ENCODE results near the gene SMYD1.

DNA sequence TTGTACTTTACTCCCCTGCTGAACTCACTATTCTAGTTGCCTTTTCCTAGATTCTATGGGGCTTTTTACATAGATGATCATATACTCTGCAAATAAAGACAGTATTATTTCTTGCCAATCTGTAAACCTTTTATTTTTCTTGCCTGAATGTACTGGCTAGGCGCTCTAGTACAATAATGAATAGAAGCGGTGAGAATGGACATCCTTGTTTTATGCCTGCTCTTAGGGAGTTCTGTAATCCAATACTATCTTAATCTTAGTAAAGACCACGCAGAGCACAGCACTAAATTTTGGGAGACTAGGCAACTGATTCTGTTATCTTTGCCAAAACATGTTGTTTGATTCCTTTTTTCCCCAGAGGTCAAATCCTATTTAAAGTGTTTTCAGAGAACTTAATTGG lies 19.1 kb upstream of the SMYD1 start:
- TF ChIP-seq, protein P1, sequence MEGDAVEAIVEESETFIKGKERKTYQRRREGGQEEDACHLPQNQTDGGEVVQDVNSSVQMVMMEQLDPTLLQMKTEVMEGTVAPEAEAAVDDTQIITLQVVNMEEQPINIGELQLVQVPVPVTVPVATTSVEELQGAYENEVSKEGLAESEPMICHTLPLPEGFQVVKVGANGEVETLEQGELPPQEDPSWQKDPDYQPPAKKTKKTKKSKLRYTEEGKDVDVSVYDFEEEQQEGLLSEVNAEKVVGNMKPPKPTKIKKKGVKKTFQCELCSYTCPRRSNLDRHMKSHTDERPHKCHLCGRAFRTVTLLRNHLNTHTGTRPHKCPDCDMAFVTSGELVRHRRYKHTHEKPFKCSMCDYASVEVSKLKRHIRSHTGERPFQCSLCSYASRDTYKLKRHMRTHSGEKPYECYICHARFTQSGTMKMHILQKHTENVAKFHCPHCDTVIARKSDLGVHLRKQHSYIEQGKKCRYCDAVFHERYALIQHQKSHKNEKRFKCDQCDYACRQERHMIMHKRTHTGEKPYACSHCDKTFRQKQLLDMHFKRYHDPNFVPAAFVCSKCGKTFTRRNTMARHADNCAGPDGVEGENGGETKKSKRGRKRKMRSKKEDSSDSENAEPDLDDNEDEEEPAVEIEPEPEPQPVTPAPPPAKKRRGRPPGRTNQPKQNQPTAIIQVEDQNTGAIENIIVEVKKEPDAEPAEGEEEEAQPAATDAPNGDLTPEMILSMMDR (IDR thresholded peaks at IDR 0.05): no peak
- TF ChIP-seq, protein P2, sequence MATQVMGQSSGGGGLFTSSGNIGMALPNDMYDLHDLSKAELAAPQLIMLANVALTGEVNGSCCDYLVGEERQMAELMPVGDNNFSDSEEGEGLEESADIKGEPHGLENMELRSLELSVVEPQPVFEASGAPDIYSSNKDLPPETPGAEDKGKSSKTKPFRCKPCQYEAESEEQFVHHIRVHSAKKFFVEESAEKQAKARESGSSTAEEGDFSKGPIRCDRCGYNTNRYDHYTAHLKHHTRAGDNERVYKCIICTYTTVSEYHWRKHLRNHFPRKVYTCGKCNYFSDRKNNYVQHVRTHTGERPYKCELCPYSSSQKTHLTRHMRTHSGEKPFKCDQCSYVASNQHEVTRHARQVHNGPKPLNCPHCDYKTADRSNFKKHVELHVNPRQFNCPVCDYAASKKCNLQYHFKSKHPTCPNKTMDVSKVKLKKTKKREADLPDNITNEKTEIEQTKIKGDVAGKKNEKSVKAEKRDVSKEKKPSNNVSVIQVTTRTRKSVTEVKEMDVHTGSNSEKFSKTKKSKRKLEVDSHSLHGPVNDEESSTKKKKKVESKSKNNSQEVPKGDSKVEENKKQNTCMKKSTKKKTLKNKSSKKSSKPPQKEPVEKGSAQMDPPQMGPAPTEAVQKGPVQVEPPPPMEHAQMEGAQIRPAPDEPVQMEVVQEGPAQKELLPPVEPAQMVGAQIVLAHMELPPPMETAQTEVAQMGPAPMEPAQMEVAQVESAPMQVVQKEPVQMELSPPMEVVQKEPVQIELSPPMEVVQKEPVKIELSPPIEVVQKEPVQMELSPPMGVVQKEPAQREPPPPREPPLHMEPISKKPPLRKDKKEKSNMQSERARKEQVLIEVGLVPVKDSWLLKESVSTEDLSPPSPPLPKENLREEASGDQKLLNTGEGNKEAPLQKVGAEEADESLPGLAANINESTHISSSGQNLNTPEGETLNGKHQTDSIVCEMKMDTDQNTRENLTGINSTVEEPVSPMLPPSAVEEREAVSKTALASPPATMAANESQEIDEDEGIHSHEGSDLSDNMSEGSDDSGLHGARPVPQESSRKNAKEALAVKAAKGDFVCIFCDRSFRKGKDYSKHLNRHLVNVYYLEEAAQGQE (IDR thresholded peaks at IDR 0.05; ENCODE audit: insufficient read depth in 1 of 2, low read depth in 2 of 2, low read length in 1 of 2): no peak

All from Panc1 (cell line).